GM11168 (cell line): ENCODE data around the gene PPP6R3.
"Not testable (repeated sequence)": the region's sequence is repeated elsewhere in the genome, so short reads cannot be mapped to it uniquely, and the experiment has no call there.

Experiments
- in situ Hi-C: fragments of 300-500 bp; cut with MboI; formaldehyde crosslinking; loops from one replicate; pipeline ENCODE4 v1.12.0; 2022; ENCODE audit warnings: low sequenced_read_pairs; ENCODE audit not compliant: unreplicated experiment

The PPP6R3 gene

DNA sequence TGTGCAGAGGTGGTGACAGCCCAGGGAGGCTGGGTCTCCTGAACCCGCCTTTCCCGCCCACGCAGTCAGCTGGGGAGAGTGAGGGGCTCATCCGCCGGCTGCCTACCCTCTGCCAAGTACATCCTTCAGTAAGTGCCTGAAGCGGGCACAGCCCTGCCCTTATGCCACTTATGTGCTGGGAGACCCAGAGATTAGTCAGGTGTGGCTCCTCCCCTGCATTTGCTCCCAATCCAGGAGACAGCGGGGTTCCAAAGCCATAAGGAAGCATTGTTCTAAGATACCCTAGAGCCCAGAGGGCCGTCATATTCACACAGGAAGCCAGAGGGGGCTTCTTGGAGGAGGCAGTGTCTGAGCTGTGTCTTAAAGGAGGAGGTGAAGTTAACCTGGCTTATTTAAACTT is 5.8 kb upstream of the PPP6R3 start:
- in situ Hi-C loops: no loop called here

- in situ Hi-C loops: no loop called here
Observed at GRCh38 chr11:68455485-68455884, 5.1 kb upstream of the PPP6R3 start.

- in situ Hi-C loops: no loop called here
Observed at GRCh38 chr11:68457216-68457897, 3.2 kb upstream of the PPP6R3 start.

DNA sequence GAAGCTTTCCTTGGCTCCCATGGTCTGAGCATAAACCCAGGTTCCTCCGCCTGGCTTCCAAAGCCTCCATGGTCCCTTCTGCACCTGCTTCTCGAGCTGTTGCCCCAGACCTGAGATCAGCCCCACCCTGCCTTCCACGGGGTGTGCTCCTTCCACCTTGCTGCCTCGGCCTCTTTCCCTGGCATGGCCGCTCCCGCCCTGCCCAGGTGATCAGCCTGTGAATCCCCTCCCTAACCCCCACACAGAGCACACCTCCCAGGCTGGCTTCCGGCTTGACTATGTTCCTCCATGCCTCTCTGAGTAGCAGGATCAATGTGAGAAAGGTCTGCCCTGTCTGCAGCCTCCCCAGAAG is 2.7 kb upstream of the PPP6R3 start:
- in situ Hi-C loops: no loop called here

- in situ Hi-C loops: not testable (repeated sequence)
Observed at GRCh38 chr11:68458340-68458739, 2.2 kb upstream of the PPP6R3 start.

- in situ Hi-C loops: no loop called here
Observed at GRCh38 chr11:68459886-68460740, 439 bp upstream of the PPP6R3 start.

GRCh38 chr11:68461575-68461917 is 994 bp downstream of the PPP6R3 start:
- in situ Hi-C loops: no loop called here

- in situ Hi-C loops: no loop called here
Observed at GRCh38 chr11:68463714-68464113, 3.2 kb downstream of the PPP6R3 start.

DNA sequence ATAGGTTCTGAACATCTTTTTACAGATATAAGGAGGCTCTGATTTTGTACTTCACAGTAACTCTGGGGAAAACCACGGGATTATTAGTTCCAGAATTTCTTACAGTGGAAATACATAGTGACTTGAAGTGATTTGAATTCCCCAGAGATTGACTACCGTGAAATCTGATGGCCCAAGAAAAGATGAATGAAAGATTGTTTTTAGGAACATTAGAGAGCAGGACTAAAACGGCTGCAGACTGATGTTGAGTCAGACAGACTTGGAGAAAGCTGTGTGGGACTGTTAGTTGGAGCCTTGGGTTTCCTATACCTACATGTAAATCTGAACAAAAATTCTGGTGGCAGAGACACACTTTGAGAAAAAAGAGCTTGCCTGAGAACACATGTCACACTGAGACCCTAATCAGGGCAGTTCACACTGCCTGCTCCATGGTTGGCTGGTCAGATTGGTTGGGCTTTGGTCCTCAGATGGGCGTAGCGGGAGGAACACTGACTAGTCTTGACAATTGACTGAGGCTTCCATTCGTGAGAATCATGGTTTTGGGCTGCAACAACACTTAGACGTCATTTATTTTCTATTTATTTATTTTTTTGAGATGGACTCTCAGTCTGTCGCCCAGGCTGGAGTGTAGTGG is 6.8 kb downstream of the PPP6R3 start:
- in situ Hi-C loops: no loop called here

DNA sequence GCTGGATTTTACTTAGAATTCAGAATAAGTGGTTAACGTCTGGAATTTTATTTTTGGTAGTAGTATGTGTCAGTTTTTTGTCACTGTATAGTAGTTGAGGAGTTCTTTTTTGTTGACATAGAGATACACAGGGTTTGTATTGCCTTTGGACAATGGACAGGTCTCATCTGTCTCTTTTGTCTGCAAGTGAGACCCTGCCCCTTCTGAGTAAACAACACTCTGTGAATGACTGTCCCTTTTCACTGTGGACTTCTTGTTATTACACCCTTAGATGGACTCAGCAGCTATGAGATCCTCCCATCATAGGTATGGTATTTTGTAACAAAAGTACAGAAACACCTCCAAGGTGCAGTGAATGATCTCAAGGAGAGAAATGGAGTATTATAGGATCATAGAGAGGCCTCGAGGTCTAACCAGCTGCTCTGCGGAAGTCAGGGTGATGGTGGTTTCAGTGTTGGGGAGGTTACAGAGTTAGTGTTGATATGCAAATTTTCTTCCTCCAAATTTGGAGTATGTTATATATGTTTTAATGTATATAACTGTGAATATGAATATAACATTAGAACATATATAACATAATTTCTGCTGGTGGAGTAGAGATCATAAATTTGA is 7.8 kb downstream of the PPP6R3 start:
- in situ Hi-C loops: no loop called here

DNA sequence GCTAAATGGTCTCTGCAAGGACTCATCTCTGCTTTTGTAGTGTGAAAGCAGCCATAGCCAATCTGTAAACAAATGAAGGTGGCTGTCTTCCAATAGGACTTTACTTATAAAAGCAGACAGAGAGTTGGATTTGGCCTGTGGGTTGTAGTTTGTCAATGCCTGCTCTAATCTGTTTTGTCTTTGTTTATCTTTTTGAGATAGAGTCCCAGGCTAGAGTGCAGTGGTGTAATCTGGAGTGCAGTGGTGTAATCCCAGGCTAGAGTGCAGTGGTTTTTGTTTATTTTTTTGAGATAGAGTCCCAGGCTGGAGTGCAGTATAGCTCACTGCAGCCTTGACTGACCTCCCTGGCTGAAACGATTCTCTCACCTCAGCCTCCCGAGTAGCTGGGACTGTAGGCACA is 8.6 kb downstream of the PPP6R3 start:
- in situ Hi-C loops: no loop called here

DNA sequence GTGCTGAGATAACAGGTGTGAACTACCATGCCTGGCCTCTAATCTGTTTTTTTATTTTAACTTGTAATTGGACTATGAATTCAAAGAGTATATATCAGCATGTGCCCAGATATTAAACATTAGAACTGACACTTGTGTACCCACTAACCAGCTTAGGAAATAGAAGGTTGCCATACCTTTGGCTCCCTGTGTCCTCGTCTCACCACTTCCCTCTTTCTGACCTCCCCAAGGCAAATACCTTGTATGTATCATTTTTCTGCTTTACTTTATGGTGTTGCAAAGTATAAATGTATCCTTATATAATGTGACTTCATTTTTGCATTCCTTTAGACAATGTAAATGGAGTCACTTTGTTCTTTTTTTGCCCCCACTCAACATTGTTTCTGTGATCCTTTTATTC is 9.1 kb downstream of the PPP6R3 start:
- in situ Hi-C loops: no loop called here

- in situ Hi-C loops: no loop called here
Observed at GRCh38 chr11:68470304-68470811, 9.8 kb downstream of the PPP6R3 start.

DNA sequence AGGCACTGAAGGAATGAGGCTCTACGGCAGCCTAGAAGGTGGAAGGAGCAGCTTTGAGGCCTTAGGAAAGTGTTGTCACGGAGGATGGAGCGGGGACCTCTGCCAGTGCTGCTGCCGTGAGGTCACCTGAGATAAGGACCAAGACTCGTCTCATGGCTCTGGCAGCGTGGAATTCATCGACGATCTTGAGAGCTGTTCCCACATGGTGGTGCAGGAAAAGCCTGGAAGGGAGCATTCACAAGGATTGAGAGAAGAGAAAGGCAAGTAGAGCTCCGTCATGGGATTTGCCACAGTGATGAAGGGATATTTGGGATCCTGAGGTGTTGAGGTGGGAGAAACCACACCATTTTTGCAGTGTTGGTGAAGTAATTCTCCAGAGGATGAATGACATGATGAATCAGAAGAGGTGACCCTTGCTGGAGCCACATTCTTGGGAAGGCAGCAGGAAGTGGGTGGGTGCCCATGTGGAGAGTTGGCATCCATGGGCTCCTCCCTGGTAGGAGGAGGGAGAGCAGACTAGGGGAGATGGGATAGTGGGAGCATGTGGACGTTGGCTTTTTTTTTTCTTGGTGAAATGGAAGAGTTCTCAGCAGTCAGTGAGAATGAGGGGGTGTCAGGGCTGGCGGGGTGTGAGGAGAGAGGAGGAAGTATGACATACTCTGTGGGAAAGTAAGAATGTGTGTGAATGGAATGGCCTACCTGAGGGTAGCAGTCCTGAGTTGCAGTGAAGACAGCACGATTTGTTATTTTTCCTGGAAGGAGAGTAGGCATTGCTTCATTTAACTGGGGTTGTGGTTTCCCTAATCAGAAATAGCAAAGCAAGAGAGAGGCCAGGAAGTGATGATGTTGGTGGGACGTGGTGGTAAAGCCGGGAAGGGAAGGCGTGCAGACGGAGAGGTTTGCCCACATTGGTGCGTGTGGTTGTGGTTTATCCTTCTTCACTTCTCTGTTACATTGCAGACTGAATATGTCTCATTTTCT is 11.1 kb downstream of the PPP6R3 start:
- in situ Hi-C loops: no loop called here

DNA sequence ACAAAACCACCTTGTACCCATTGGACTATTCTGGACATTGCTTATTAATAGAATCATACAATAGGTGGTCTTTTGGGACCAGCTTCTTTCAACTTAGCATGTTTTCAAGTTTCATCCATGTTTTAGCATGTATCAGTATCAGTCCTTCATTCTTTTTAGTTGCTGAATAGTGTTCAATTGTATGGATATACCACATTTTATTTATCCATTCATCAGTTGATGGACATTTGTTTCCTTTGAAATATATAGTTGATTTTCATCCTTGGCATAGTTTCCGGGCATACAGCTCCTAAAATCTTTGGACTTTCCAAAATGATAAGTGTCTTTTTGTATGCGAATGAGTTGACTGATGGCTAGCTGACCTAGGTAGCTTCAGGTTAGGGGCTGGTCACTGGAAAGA is 12.2 kb downstream of the PPP6R3 start:
- in situ Hi-C loops: no loop called here

DNA sequence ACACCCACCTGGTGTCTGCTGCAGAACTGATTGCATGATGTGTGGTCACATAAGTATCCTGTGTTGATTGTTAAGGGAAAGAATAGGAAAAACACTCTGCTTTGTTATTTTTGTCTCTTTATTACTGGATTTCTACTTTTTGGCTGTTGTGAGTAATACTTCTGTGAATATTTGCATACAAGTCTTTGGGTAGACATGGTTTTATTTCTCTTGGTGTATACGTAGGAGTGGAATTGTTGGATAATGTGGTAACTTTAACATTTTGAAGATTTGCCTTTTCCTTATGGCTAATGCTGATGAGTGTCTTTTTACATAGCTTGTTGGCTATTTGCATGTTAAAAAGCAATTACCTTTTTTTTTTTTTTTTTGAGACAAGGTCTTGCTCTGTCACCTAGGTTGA is 13.1 kb downstream of the PPP6R3 start:
- in situ Hi-C loops: no loop called here

GRCh38 chr11:68475626-68476025 is 15.1 kb downstream of the PPP6R3 start:
- in situ Hi-C loops: not testable (repeated sequence)

DNA sequence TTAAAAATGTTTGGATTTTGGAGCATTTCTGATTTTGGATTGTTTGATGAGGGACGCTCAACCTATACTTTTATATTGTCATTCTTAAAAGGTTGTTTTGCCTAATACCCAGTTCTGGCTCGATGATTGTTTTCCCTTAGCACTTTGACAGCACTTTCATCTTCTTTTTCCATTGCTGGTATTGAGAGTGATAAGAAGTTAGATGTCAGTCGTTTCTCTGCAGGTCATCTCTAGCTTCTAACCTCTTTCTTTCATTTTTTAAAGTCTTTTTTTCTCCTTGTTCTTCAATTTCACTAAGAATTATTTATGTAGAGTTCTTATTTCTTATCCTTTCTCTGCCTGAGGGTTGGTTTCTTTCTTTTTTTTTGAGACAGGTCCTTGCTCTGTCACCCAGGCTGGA is 18.8 kb downstream of the PPP6R3 start:
- in situ Hi-C loops: no loop called here

GRCh38 chr11:68480193-68480592 is 19.6 kb downstream of the PPP6R3 start:
- in situ Hi-C loops: no loop called here
